AG04449 (cell line): ENCODE data around the gene PHF8.

Experiments used
- CTCF ChIA-PET: fragments of 350-600 bp; formaldehyde crosslinking; extraction: SDS; loops from one replicate; lab custom pipeline; 2021; ENCODE audit warnings: antibody characterized with exemption; lab: Yijun Ruan, JAX
- POLR2A ChIA-PET: fragments of 400-600, 350-600 bp; formaldehyde crosslinking; extraction: SDS; loops from one replicate; lab custom pipeline; 2020; ENCODE audit warnings: antibody characterized with exemption, inconsistent platforms; lab: Yijun Ruan, JAX
- DNase-seq: peaks from one replicate; pipeline ENCODE4 v3.0.0-alpha.2; 2010; ENCODE audit warnings: low read depth, low spot score
- H3K4me3 ChIP-seq: 2 replicates; pipeline ENCODE4 v1.5.1; 2011; ENCODE audit warnings: low read depth, mild to moderate bottlenecking, control low read depth, low read length
- CTCF ChIP-seq: IDR thresholded peaks from one replicate; pipeline ENCODE4 v1.5.1; 2011; ENCODE audit warnings: mild to moderate bottlenecking, moderate library complexity, low read length, control low read depth, inconsistent platforms; ENCODE audit not compliant: insufficient read depth; ENCODE audit errors: missing control alignments

The PHF8 gene

GRCh38 chrX:54063361-54063760 lies 19.1 kb upstream of the PHF8 start:
- CTCF ChIA-PET: no interaction called here
- no peak for DNase-seq
- no peak for TF ChIP-seq CTCF
- no peak overlapping the region for H3K4me3 ChIP-seq
- POLR2A ChIA-PET: no interaction called here

GRCh38 chrX:54049801-54050200 lies 5.5 kb upstream of the PHF8 start:
- DNase-seq: no peak
- ChIA-PET CTCF (no interaction called here), POLR2A (no interaction called here)
- no peak overlapping the region for H3K4me3 ChIP-seq
- no peak for TF ChIP-seq CTCF

GRCh38 chrX:54048412-54048811 lies 4.1 kb upstream of the PHF8 start:
- H3K4me3 ChIP-seq: no peak overlapping the region
- CTCF ChIA-PET: no interaction called here
- no peak for TF ChIP-seq CTCF
- no peak for DNase-seq
- POLR2A ChIA-PET: no interaction called here

- CTCF ChIA-PET: no interaction called here
- POLR2A ChIA-PET: no interaction called here
- no peak overlapping the region for H3K4me3 ChIP-seq
- no peak for TF ChIP-seq CTCF
- DNase-seq: no peak
Observed at GRCh38 chrX:54045563-54046228, 1.4 kb upstream of the PHF8 start.

- peak overlapping the region; percentile 57 for H3K4me3 ChIP-seq
- DNase-seq: no peak
- ChIA-PET CTCF (interaction anchor here (1.6 kb wide), 1 partner anchor 395 kb away, joined by 4 read pairs; the partner anchor contains the start of gene TSR2), POLR2A (interaction anchor here (1.5 kb wide), 1 partner anchor 28 kb away, joined by 3 read pairs; no protein-coding TSS in a partner anchor)
- no peak for TF ChIP-seq CTCF
Observed at GRCh38 chrX:54044877-54045338, 635 bp upstream of the PHF8 start.

GRCh38 chrX:54043541-54044125 lies 640 bp downstream of the PHF8 start:
- DNase-seq: no peak
- TF ChIP-seq CTCF: no peak
- ChIA-PET CTCF (interaction anchor here (0.7 to 1.6 kb wide), 5 partner anchors 11 to 396 kb away, joined by 3 to 4 read pairs (median 3); partner anchors contain the start of gene TSR2), POLR2A (interaction anchor here (1.1 to 1.5 kb wide), 3 partner anchors 29 to 139 kb away, joined by 3 to 5 read pairs (median 3); partner anchors contain the start of gene FAM120C)
- H3K4me3 ChIP-seq: peak overlapping the region; percentile 69
